ENCODE data around the gene MDH1. TPM values are rescaled to one million over a fixed set of nuclear protein-coding genes. Genes with fewer than 3 reads are reported as not detected.

Gene MDH1
- total RNA-seq, 4 donors from 2014 or later: 152 to 266 (median 192) TPM

DNA sequence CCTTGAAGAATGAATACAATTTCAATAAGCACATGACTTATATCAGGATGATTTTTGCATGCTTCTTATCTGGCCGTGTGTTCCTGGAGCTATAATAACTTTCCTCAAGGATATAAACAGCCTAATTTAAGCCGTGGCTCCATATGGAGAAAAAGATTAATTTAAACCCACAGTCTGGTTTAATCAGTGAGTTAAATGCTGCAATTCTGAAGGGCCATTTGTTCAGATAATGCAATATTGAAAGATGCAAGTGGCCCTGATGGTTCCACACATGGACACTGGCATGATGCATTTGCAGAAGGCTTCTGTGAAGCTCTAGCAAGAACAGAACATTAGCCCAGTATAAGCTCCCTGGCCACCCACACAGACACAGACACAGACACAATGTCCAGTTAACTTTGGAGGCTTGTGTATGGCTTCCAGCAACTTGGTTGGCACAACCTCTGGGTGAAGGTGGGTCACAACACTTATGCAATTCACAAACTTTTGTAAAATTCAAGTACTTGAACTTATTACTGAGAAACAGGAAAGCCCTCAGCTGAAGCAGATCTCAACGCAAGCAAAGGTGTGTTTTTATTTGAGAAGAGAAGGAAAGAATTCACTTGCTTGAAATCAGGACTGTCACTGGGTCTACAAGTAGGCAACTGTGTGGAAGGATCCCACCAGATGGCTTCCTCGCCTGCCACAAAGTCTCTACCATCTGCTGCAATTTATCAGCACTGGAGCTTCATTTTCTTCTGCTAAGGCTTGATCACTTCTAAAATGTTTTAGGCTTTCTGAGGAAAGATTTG is 63.3 kb downstream of the MDH1 start:
- no peak for ATAC-seq (ENCODE audit: low FRiP score)
- no peak for DNase-seq (ENCODE audit: low spot score)
- TF ChIP-seq CTCF (IDR thresholded peaks at IDR 0.05): no peak

DNA sequence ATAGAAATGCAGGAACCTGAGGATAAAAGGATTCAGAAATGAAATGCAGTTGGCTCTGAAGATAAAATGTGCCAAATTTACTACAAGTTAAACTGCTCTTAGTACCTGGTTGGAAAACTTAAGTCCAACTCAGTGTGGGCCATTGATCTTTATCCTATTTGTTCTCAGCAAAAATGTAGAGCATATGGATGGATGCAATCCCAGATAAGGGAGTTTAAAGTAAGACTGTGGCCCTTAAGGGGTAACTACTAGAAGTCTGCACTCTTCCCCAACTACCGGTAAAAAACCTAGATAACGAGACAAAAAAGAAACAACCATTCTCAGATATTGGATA is 63.9 kb downstream of the MDH1 start:
- no peak for ATAC-seq (ENCODE audit: low FRiP score)
- no peak for TF ChIP-seq CTCF (IDR thresholded peaks at IDR 0.05)
- no peak for DNase-seq (ENCODE audit: low spot score)

GRCh38 chr2:63654959-63655358 is 66.2 kb downstream of the MDH1 start:
- DNase-seq (ENCODE audit: low spot score) (no peak), ATAC-seq (ENCODE audit: low FRiP score) (no peak)
- no peak for TF ChIP-seq CTCF (IDR thresholded peaks at IDR 0.05)

Other genes starting within 250 kb of the MDH1 start
- gene WDPCP, start 486 bp upstream of the MDH1 start, total RNA-seq: 10 to 100 TPM; 15.9 to 18.5 (median 17.4) TPM

Measured in omental fat pad (tissue), 4 donors.